HG02938 (cell line): ENCODE data around the gene IFIT1.

ENCODE experiments used
- ATAC-seq: cut with Tn5 transposase; IDR thresholded peaks from one replicate; pipeline ENCODE4 v1.9.1; 2021; ENCODE audit warnings: mild to moderate bottlenecking, moderate library complexity; ENCODE audit not compliant: unreplicated experiment

IFIT1 gene

GRCh38 chr10:89391907-89392756 is at the start of gene IFIT1:
Gene IFIT1, plus strand, starts transcription at chr10:89392623. Its CDS starts 90 bp downstream, at chr10:89392713.
- peak; percentile 77 for ATAC-seq

- no peak for ATAC-seq
Observed at GRCh38 chr10:89343089-89343767, 49.2 kb upstream of the IFIT1 start.

GRCh38 chr10:89344156-89344555 is 48.3 kb upstream of the IFIT1 start:
- no peak for ATAC-seq

- ATAC-seq = no peak
Observed at GRCh38 chr10:89345367-89346000, 46.9 kb upstream of the IFIT1 start.

- ATAC-seq = no peak
Observed at GRCh38 chr10:89346405-89347254, 45.8 kb upstream of the IFIT1 start.

- ATAC-seq = no peak
Observed at GRCh38 chr10:89347701-89348457, 44.5 kb upstream of the IFIT1 start.

- ATAC-seq = no peak
Observed at GRCh38 chr10:89348481-89348880, 43.9 kb upstream of the IFIT1 start.

GRCh38 chr10:89348975-89349374 is 43.4 kb upstream of the IFIT1 start:
- no peak for ATAC-seq

- ATAC-seq = peak; percentile 32
Observed at GRCh38 chr10:89350631-89351315, 41.6 kb upstream of the IFIT1 start.

- peak; percentile 88 for ATAC-seq
Observed at GRCh38 chr10:89351412-89351779, 41.0 kb upstream of the IFIT1 start.

GRCh38 chr10:89351780-89352597 is 40.4 kb upstream of the IFIT1 start:
- no peak for ATAC-seq

GRCh38 chr10:89352802-89353201 is 39.6 kb upstream of the IFIT1 start:
- ATAC-seq = no peak

GRCh38 chr10:89355394-89355931 is 37.0 kb upstream of the IFIT1 start:
- no peak for ATAC-seq

GRCh38 chr10:89357096-89357495 is 35.3 kb upstream of the IFIT1 start:
- no peak for ATAC-seq

- no peak for ATAC-seq
Observed at GRCh38 chr10:89357975-89358374, 34.4 kb upstream of the IFIT1 start.

GRCh38 chr10:89360157-89360556 is 32.3 kb upstream of the IFIT1 start:
- no peak for ATAC-seq

GRCh38 chr10:89362929-89363328 is 29.5 kb upstream of the IFIT1 start:
- ATAC-seq = no peak

- peak; percentile 37 for ATAC-seq
Observed at GRCh38 chr10:89363729-89364442, 28.5 kb upstream of the IFIT1 start.
